ENCODE results near the gene SEC24B. TPM values are rescaled to one million over a fixed set of nuclear protein-coding genes. Genes with fewer than 3 reads are reported as not detected.

SEC24B gene
- total RNA-seq, 1 experiment from 2014 or later: 29.0 TPM

DNA sequence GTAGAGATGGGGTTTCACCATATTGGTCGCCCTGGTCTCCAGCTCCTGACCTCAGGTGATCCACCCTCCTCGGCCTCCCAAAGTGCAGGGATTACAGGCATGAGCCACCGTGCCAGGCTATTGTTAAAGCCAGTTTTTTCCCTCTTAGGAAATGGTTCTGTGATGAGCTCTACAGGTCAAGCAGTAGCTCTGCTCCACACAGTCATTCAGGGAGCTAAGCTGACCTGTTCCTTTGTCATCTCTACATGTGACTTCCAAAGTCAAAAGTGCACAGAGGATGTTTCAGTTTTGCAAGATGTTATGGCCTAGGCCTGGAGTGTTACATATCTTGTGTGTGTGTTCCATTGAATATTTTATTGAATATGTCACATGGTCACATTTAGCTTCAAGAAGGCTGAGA, 137.9 kb downstream of the SEC24B start:
- no peak overlapping the region for H3K4me3 Mint-ChIP-seq (ENCODE audit: unreplicated experiment)
- TF ChIP-seq, protein P1, sequence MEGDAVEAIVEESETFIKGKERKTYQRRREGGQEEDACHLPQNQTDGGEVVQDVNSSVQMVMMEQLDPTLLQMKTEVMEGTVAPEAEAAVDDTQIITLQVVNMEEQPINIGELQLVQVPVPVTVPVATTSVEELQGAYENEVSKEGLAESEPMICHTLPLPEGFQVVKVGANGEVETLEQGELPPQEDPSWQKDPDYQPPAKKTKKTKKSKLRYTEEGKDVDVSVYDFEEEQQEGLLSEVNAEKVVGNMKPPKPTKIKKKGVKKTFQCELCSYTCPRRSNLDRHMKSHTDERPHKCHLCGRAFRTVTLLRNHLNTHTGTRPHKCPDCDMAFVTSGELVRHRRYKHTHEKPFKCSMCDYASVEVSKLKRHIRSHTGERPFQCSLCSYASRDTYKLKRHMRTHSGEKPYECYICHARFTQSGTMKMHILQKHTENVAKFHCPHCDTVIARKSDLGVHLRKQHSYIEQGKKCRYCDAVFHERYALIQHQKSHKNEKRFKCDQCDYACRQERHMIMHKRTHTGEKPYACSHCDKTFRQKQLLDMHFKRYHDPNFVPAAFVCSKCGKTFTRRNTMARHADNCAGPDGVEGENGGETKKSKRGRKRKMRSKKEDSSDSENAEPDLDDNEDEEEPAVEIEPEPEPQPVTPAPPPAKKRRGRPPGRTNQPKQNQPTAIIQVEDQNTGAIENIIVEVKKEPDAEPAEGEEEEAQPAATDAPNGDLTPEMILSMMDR (IDR thresholded peaks at IDR 0.05; ENCODE audit: insufficient read depth in 1 of 2, low read depth in 1 of 2, low read length in 1 of 2, severe bottlenecking in 1 of 2, unreplicated experiment in 1 of 2): no peak
- H3K36me3 ChIP-seq (ENCODE audit: control insufficient read depth, insufficient read depth, low read length): no peaks in the 10 kb centered on the region
- H3K27ac Mint-ChIP-seq (ENCODE audit: unreplicated experiment): no peak overlapping the region
- H3K9me3 ChIP-seq: no peaks in the 10 kb centered on the region
- no TSS peak for BruUV-seq (replicated peaks)
- H3K27me3 Mint-ChIP-seq (ENCODE audit: insufficient read depth, unreplicated experiment): peaks cover 3% of the 10 kb centered on the region
- H3K4me3 ChIP-seq (ENCODE audit: low read depth, low read length): no peak overlapping the region
- intact Hi-C loops (cut with micrococcal nuclease; ENCODE audit: unreplicated experiment): no loop called here
- H3K36me3 Mint-ChIP-seq (ENCODE audit: insufficient read depth, unreplicated experiment): no peaks in the 10 kb centered on the region
- H3K4me1 Mint-ChIP-seq (ENCODE audit: low read depth, unreplicated experiment): no peaks in the 10 kb centered on the region
- no peaks in the 10 kb centered on the region for H3K27me3 ChIP-seq (replicated peaks; ENCODE audit: control insufficient read depth, insufficient read depth, low read length)
- DNase-seq: no peak
- no peaks in the 10 kb centered on the region for H3K9me3 Mint-ChIP-seq (ENCODE audit: unreplicated experiment)
- ChIA-PET CTCF (no interaction called here), POLR2A (no interaction called here)
- H3K4me1 ChIP-seq: no peaks in the 10 kb centered on the region

DNA sequence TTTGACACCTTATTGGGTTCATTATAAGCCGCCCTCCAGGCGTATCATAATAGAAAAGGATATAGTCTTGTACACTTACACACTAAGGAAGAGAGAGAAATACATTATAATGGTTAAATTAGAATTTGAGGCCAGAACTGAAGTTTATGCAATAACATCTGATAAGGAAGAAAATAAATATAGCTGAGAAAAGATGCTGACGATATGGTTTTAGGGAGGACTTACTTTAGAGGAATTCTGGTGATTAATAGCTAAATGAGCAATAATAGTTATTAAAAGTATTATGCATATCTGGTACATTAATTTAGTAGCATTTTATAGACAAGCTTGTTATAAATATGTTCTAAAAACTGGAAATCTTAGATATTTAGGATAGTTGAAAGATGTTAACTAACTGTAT, 138.5 kb downstream of the SEC24B start:
- no peak overlapping the region for H3K4me3 ChIP-seq (ENCODE audit: low read depth, low read length)
- no peak for DNase-seq
- H3K27me3 Mint-ChIP-seq (ENCODE audit: insufficient read depth, unreplicated experiment): peaks cover 3% of the 10 kb centered on the region
- no peaks in the 10 kb centered on the region for H3K4me1 Mint-ChIP-seq (ENCODE audit: low read depth, unreplicated experiment)
- H3K36me3 ChIP-seq (ENCODE audit: control insufficient read depth, insufficient read depth, low read length): no peaks in the 10 kb centered on the region
- no peaks in the 10 kb centered on the region for H3K27me3 ChIP-seq (replicated peaks; ENCODE audit: control insufficient read depth, insufficient read depth, low read length)
- intact Hi-C loops (cut with micrococcal nuclease; ENCODE audit: unreplicated experiment): no loop called here
- no peaks in the 10 kb centered on the region for H3K36me3 Mint-ChIP-seq (ENCODE audit: insufficient read depth, unreplicated experiment)
- TF ChIP-seq, protein P1 (IDR thresholded peaks at IDR 0.05; ENCODE audit: insufficient read depth in 1 of 2, low read depth in 1 of 2, low read length in 1 of 2, severe bottlenecking in 1 of 2, unreplicated experiment in 1 of 2): no peak
- no peaks in the 10 kb centered on the region for H3K4me1 ChIP-seq
- H3K27ac Mint-ChIP-seq (ENCODE audit: unreplicated experiment): no peak overlapping the region
- ChIA-PET CTCF (no interaction called here), POLR2A (no interaction called here)
- H3K9me3 Mint-ChIP-seq (ENCODE audit: unreplicated experiment): no peaks in the 10 kb centered on the region
- no peak overlapping the region for H3K4me3 Mint-ChIP-seq (ENCODE audit: unreplicated experiment)
- no peaks in the 10 kb centered on the region for H3K9me3 ChIP-seq
- no TSS peak for BruUV-seq (replicated peaks)

DNA sequence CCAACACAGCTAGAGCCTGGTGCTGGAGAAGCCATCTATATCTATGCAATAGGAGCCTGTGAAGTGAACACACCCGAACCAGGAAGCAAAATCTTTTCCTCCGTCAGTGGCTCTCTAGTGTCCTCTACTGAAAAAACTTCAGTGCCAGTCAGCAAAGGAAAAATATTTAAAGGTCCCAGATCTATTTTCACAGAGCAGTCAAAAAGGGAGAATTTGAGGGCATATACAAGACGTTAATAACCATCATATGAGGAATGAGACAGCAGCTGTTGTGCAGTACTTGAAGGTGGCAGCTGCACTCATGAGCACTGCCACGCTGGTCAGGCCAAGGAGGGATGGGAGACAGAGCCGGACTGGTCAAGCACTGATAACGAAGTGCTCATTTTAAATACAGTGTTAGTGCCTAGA, 140.8 kb downstream of the SEC24B start:
- no peaks in the 10 kb centered on the region for H3K36me3 Mint-ChIP-seq (ENCODE audit: insufficient read depth, unreplicated experiment)
- intact Hi-C loops (cut with micrococcal nuclease; ENCODE audit: unreplicated experiment): loop anchor here (1.0 kb wide), 2 partner anchors 147 to 152 kb away; no protein-coding TSS in a partner anchor
- TF ChIP-seq, protein P1 (IDR thresholded peaks at IDR 0.05; ENCODE audit: insufficient read depth in 1 of 2, low read depth in 1 of 2, low read length in 1 of 2, severe bottlenecking in 1 of 2, unreplicated experiment in 1 of 2): peak; percentile 22 to 59
- peaks cover 3% of the 10 kb centered on the region for H3K27me3 Mint-ChIP-seq (ENCODE audit: insufficient read depth, unreplicated experiment)
- ChIA-PET POLR2A (no interaction called here), CTCF (interaction anchor here (0.9 kb wide), 1 partner anchor 110 kb away, joined by 3 read pairs; no protein-coding TSS in a partner anchor)
- no peaks in the 10 kb centered on the region for H3K9me3 Mint-ChIP-seq (ENCODE audit: unreplicated experiment)
- DNase-seq: peak in 1 of 2 experiments; percentile 35
- H3K4me1 Mint-ChIP-seq (ENCODE audit: low read depth, unreplicated experiment): no peaks in the 10 kb centered on the region
- Histone ChIP-seq H3K4me1 (no peaks in the 10 kb centered on the region), H3K36me3 (ENCODE audit: control insufficient read depth, insufficient read depth, low read length) (no peaks in the 10 kb centered on the region), H3K27me3 (replicated peaks; ENCODE audit: control insufficient read depth, insufficient read depth, low read length) (no peaks in the 10 kb centered on the region), H3K4me3 (ENCODE audit: low read depth, low read length) (no peak overlapping the region), H3K9me3 (no peaks in the 10 kb centered on the region)
- no peak overlapping the region for H3K27ac Mint-ChIP-seq (ENCODE audit: unreplicated experiment)
- no peak overlapping the region for H3K4me3 Mint-ChIP-seq (ENCODE audit: unreplicated experiment)
- no TSS peak for BruUV-seq (replicated peaks)
